GM12875 (cell line): ENCODE results near the gene RAPGEF5.

Experiments
- H3K4me3 ChIP-seq: one replicate; pipeline ENCODE4 v1.5.1; 2011; ENCODE audit warnings: low read depth, low read length, control low read depth
- CTCF ChIP-seq: IDR thresholded peaks from 2 replicates; pipeline ENCODE4 v1.5.1; 2011; ENCODE audit warnings: low read depth, mild to moderate bottlenecking, control low read depth, inconsistent platforms, low read length, moderate library complexity, borderline replicate concordance; ENCODE audit not compliant: insufficient read depth

RAPGEF5 gene

GRCh38 chr7:22153432-22154142 lies 203.4 kb downstream of the RAPGEF5 start:
- TF ChIP-seq CTCF = no peak
- no peak overlapping the region for H3K4me3 ChIP-seq

GRCh38 chr7:22152690-22153089 lies 204.3 kb downstream of the RAPGEF5 start:
- TF ChIP-seq CTCF = no peak
- no peak overlapping the region for H3K4me3 ChIP-seq

GRCh38 chr7:22151901-22152300 lies 205.1 kb downstream of the RAPGEF5 start:
- H3K4me3 ChIP-seq = no peak overlapping the region
- no peak for TF ChIP-seq CTCF

GRCh38 chr7:22150221-22150620 lies 206.7 kb downstream of the RAPGEF5 start:
- no peak overlapping the region for H3K4me3 ChIP-seq
- TF ChIP-seq CTCF = no peak

GRCh38 chr7:22147868-22148267 lies 209.1 kb downstream of the RAPGEF5 start:
- TF ChIP-seq CTCF = no peak
- no peak overlapping the region for H3K4me3 ChIP-seq

- TF ChIP-seq CTCF = no peak
- no peak overlapping the region for H3K4me3 ChIP-seq
These were observed 209.9 kb downstream of the RAPGEF5 start for GRCh38 chr7:22146961-22147512.

GRCh38 chr7:22144950-22145349 lies 212.0 kb downstream of the RAPGEF5 start:
- TF ChIP-seq CTCF = no peak
- H3K4me3 ChIP-seq = no peak overlapping the region
